ENCODE measurements around the gene KCNQ1. TPM values are rescaled to one million over a fixed set of nuclear protein-coding genes. Genes with fewer than 3 reads are reported as not detected.

Gene KCNQ1
- total and polyA plus RNA-seq, 2 experiments from 2014 or later: 0.45 to 0.87 TPM

DNA sequence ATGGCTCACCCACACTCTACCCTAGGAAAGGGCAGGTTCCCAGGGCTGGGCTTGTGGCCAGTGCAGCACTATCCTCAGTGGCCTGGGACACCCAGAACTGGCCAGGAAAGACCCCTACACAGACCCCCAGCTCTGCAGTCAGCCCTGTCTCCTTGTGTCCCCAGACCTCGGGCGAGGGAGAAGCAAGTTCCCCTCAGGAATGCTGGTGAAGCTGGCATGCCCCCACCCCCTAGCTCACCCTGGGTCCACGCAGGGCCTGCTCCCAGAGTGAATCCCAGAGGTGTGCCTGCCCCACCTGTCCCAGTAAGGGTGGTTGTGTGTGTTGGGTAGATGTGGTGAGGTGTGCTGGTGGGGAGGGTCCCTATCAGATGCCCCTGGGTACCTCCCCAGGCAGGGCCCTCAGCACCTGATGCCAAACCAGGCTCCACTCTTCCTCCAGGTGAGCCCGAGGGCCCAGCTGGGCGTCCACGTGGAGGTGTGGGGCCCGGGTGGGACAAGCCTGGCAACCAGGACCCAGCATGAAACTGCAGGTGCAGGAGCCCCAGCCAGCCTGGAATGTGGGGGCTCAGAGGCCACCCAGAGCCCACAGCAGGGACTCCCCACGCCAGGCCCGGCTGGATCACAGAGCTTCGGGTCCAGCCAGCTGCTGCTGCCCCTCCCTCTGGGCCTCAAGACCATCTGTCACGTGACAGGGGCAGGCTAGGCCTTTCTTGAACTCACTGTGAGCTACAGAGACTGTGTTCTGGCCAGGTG is 303.4 kb downstream of the KCNQ1 start:
- TF ChIP-seq, protein P1, sequence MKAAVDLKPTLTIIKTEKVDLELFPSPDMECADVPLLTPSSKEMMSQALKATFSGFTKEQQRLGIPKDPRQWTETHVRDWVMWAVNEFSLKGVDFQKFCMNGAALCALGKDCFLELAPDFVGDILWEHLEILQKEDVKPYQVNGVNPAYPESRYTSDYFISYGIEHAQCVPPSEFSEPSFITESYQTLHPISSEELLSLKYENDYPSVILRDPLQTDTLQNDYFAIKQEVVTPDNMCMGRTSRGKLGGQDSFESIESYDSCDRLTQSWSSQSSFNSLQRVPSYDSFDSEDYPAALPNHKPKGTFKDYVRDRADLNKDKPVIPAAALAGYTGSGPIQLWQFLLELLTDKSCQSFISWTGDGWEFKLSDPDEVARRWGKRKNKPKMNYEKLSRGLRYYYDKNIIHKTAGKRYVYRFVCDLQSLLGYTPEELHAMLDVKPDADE (IDR thresholded peaks at IDR 0.05): no peak
- TF ChIP-seq CREB1 (CRISPR knock-in tag; IDR thresholded peaks at IDR 0.05; ENCODE audit: low read depth): no peak
- no peak for TF ChIP-seq STAT1 (IDR thresholded peaks at IDR 0.05; ENCODE audit: unreplicated experiment)
- no peak for TF ChIP-seq POLR2AphosphoS5 (IDR thresholded peaks at IDR 0.05; ENCODE audit: low read depth)
- TF ChIP-seq, protein P2, sequence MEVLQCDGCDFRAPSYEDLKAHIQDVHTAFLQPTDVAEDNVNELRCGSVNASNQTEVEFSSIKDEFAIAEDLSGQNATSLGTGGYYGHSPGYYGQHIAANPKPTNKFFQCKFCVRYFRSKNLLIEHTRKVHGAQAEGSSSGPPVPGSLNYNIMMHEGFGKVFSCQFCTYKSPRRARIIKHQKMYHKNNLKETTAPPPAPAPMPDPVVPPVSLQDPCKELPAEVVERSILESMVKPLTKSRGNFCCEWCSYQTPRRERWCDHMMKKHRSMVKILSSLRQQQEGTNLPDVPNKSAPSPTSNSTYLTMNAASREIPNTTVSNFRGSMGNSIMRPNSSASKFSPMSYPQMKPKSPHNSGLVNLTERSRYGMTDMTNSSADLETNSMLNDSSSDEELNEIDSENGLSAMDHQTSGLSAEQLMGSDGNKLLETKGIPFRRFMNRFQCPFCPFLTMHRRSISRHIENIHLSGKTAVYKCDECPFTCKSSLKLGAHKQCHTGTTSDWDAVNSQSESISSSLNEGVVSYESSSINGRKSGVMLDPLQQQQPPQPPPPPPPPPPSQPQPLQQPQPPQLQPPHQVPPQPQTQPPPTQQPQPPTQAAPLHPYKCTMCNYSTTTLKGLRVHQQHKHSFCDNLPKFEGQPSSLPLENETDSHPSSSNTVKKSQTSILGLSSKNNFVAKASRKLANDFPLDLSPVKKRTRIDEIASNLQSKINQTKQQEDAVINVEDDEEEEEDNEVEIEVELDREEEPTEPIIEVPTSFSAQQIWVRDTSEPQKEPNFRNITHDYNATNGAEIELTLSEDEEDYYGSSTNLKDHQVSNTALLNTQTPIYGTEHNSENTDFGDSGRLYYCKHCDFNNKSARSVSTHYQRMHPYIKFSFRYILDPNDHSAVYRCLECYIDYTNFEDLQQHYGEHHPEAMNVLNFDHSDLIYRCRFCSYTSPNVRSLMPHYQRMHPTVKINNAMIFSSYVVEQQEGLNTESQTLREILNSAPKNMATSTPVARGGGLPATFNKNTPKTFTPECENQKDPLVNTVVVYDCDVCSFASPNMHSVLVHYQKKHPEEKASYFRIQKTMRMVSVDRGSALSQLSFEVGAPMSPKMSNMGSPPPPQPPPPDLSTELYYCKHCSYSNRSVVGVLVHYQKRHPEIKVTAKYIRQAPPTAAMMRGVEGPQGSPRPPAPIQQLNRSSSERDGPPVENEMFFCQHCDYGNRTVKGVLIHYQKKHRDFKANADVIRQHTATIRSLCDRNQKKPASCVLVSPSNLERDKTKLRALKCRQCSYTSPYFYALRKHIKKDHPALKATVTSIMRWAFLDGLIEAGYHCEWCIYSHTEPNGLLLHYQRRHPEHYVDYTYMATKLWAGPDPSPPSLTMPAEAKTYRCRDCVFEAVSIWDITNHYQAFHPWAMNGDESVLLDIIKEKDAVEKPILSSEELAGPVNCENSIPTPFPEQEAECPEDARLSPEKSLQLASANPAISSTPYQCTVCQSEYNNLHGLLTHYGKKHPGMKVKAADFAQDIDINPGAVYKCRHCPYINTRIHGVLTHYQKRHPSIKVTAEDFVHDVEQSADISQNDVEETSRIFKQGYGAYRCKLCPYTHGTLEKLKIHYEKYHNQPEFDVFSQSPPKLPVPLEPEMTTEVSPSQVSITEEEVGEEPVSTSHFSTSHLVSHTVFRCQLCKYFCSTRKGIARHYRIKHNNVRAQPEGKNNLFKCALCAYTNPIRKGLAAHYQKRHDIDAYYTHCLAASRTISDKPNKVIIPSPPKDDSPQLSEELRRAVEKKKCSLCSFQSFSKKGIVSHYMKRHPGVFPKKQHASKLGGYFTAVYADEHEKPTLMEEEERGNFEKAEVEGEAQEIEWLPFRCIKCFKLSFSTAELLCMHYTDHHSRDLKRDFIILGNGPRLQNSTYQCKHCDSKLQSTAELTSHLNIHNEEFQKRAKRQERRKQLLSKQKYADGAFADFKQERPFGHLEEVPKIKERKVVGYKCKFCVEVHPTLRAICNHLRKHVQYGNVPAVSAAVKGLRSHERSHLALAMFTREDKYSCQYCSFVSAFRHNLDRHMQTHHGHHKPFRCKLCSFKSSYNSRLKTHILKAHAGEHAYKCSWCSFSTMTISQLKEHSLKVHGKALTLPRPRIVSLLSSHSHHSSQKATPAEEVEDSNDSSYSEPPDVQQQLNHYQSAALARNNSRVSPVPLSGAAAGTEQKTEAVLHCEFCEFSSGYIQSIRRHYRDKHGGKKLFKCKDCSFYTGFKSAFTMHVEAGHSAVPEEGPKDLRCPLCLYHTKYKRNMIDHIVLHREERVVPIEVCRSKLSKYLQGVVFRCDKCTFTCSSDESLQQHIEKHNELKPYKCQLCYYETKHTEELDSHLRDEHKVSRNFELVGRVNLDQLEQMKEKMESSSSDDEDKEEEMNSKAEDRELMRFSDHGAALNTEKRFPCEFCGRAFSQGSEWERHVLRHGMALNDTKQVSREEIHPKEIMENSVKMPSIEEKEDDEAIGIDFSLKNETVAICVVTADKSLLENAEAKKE (CRISPR knock-in tag; IDR thresholded peaks at IDR 0.05): no peak
- TF ChIP-seq, protein P3, sequence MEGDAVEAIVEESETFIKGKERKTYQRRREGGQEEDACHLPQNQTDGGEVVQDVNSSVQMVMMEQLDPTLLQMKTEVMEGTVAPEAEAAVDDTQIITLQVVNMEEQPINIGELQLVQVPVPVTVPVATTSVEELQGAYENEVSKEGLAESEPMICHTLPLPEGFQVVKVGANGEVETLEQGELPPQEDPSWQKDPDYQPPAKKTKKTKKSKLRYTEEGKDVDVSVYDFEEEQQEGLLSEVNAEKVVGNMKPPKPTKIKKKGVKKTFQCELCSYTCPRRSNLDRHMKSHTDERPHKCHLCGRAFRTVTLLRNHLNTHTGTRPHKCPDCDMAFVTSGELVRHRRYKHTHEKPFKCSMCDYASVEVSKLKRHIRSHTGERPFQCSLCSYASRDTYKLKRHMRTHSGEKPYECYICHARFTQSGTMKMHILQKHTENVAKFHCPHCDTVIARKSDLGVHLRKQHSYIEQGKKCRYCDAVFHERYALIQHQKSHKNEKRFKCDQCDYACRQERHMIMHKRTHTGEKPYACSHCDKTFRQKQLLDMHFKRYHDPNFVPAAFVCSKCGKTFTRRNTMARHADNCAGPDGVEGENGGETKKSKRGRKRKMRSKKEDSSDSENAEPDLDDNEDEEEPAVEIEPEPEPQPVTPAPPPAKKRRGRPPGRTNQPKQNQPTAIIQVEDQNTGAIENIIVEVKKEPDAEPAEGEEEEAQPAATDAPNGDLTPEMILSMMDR (conservative IDR thresholded peaks at IDR 0.05; ENCODE audit: low read depth in 2 of 2): no peak
- TF ChIP-seq ZNF114 (CRISPR knock-in tag; IDR thresholded peaks at IDR 0.05): no peak
- TF ChIP-seq EZH2phosphoT487 (IDR thresholded peaks at IDR 0.05; ENCODE audit: unreplicated experiment): no peak
- no peak for TF ChIP-seq NANOG (IDR thresholded peaks at IDR 0.05; ENCODE audit: borderline replicate concordance)
- no peak for TF ChIP-seq ZNF331 (CRISPR knock-in tag; IDR thresholded peaks at IDR 0.05; ENCODE audit: low read depth)
- TF ChIP-seq, protein P4, sequence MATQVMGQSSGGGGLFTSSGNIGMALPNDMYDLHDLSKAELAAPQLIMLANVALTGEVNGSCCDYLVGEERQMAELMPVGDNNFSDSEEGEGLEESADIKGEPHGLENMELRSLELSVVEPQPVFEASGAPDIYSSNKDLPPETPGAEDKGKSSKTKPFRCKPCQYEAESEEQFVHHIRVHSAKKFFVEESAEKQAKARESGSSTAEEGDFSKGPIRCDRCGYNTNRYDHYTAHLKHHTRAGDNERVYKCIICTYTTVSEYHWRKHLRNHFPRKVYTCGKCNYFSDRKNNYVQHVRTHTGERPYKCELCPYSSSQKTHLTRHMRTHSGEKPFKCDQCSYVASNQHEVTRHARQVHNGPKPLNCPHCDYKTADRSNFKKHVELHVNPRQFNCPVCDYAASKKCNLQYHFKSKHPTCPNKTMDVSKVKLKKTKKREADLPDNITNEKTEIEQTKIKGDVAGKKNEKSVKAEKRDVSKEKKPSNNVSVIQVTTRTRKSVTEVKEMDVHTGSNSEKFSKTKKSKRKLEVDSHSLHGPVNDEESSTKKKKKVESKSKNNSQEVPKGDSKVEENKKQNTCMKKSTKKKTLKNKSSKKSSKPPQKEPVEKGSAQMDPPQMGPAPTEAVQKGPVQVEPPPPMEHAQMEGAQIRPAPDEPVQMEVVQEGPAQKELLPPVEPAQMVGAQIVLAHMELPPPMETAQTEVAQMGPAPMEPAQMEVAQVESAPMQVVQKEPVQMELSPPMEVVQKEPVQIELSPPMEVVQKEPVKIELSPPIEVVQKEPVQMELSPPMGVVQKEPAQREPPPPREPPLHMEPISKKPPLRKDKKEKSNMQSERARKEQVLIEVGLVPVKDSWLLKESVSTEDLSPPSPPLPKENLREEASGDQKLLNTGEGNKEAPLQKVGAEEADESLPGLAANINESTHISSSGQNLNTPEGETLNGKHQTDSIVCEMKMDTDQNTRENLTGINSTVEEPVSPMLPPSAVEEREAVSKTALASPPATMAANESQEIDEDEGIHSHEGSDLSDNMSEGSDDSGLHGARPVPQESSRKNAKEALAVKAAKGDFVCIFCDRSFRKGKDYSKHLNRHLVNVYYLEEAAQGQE (IDR thresholded peaks at IDR 0.05; ENCODE audit: unreplicated experiment): no peak
- no peak for TF ChIP-seq EZH2 (IDR thresholded peaks at IDR 0.05; ENCODE audit: low read depth, unreplicated experiment)
- TF ChIP-seq JUNB (IDR thresholded peaks at IDR 0.05; ENCODE audit: unreplicated experiment): no peak
- no peak overlapping the region for H3K27ac ChIP-seq (ENCODE audit: low read depth)
- no peak overlapping the region for H3K4me3 ChIP-seq
- no peaks in the 10 kb centered on the region for H3K4me1 ChIP-seq (ENCODE audit: insufficient read depth)
- no peaks in the 10 kb centered on the region for H3F3A ChIP-seq (replicated peaks; ENCODE audit: low read depth)
- no peaks in the 10 kb centered on the region for H3K9me3 Mint-ChIP-seq
- H3K27me3 ChIP-seq (ENCODE audit: insufficient read depth): peaks cover 38% of the 10 kb centered on the region
- no peaks in the 10 kb centered on the region for H3K79me2 ChIP-seq (replicated peaks; ENCODE audit: insufficient read depth)
- no peaks in the 10 kb centered on the region for H3K9me2 ChIP-seq (ENCODE audit: insufficient read depth)
- peaks cover 61% of the 10 kb centered on the region for H3K27me3 Mint-ChIP-seq (ENCODE audit: insufficient read depth, low read depth, poor library complexity)
- H3K4me1 Mint-ChIP-seq: peaks cover 3% of the 10 kb centered on the region; the same call in 1 of the 3 replicates
- no peaks in the 10 kb centered on the region for H3K36me3 Mint-ChIP-seq (ENCODE audit: low read depth)
- DNase-seq (ENCODE audit: low spot score) (no peak), ATAC-seq (no peak)
- H2AFZ ChIP-seq: no peak overlapping the region
- no peaks in the 10 kb centered on the region for H4K20me1 ChIP-seq (replicated peaks; ENCODE audit: insufficient read depth)
- H3K4me3 Mint-ChIP-seq: no peak overlapping the region
- H3K4me2 ChIP-seq: no peak overlapping the region
- no peak overlapping the region for H3K27ac Mint-ChIP-seq
- no peaks in the 10 kb centered on the region for H3K36me3 ChIP-seq (ENCODE audit: insufficient read depth)

Measured in GM23338 (cell line).